Rectal smooth muscle tissue (tissue), 1 donor: ENCODE measurements around the gene KCP.

Experiments used
- H3K27ac ChIP-seq: one replicate; pipeline ENCODE4 v1.7.0; 2013; ENCODE audit warnings: low read depth, low read length, inconsistent platforms
- H3K27me3 ChIP-seq: one replicate; pipeline ENCODE4 v1.7.0; 2013; ENCODE audit warnings: low read length; ENCODE audit not compliant: control insufficient read depth, insufficient read depth
- H3K36me3 ChIP-seq: one replicate; pipeline ENCODE4 v1.7.0; 2013; ENCODE audit warnings: low read length; ENCODE audit not compliant: control insufficient read depth, insufficient read depth
- H3K4me1 ChIP-seq: one replicate; pipeline ENCODE4 v1.7.0; 2013; ENCODE audit warnings: low read length; ENCODE audit not compliant: control insufficient read depth, insufficient read depth
- H3K4me3 ChIP-seq: one replicate; pipeline ENCODE4 v1.7.0; 2013; ENCODE audit warnings: low read length
- H3K9ac ChIP-seq: one replicate; pipeline ENCODE4 v1.7.0; 2013; ENCODE audit warnings: low read length

Gene KCP

DNA sequence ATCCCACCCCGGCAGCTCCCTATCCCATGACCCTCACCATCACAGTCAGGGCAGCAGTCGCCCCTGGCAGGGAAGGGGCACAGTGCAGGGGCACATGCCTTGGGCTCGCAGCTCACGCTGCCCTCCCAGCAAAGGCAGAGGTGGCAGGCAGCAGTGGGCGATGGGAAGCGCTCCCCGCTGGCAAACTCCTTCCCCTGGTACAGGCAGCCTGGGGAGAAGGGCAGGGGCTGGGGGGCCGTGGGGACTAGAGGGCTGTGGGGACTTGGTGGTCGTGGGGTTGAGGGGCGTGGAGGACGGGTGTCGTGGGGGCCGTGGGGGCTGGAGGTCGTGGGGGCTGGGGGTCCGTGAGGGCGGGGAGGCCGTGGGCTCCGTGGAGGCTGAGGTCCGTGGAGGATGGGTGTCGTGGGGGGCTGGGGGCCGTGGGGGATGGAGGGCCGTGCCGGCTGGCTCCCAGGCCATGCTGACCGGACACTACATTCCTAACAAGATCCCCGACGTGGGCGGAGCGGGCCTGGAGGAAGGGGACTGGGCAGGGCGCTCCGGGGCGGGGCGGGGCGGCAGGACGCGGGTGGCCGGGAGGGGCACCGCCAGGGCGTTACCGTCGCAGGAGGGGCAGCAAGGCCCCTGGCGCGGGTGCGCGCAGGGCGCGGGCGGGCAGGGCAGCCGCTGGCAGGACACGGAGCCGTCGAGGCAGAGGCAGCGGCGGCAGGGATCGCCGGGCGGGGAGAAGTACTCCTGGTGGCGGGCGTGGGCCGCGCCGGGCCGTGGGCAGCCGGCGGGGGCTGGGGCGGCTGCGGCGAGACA lies 20.0 kb downstream of the KCP start:
- H3K36me3 ChIP-seq, result no peaks in the 10 kb centered on the region
- no peak overlapping the region for H3K4me3 ChIP-seq
- no peak overlapping the region for H3K9ac ChIP-seq
- H3K27ac ChIP-seq, result no peak overlapping the region
- peaks cover 16% of the 10 kb centered on the region for H3K27me3 ChIP-seq
- H3K4me1 ChIP-seq, result no peaks in the 10 kb centered on the region

DNA sequence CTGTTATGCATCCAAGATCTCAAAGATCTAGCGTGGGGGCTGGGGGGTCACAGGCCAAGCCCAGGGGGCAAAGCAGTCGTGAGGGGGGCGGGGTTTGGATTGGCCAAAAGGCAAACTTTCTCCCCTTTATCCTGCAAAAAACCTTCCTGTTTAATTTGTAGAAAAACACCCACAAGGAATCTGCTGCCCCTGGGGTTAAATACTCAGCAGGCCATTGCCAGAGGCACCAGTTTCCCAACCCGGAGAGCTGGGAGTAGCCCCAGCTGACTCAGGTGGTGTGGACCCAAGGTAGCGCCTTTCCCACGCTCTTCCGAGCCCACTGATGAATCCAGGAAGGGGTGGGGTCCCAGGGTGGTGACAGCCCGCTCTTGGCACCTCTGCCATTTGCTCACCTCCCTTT lies 21.4 kb downstream of the KCP start:
- H3K4me3 ChIP-seq, result no peak overlapping the region
- no peaks in the 10 kb centered on the region for H3K4me1 ChIP-seq
- peaks cover 16% of the 10 kb centered on the region for H3K27me3 ChIP-seq
- no peak overlapping the region for H3K27ac ChIP-seq
- no peaks in the 10 kb centered on the region for H3K36me3 ChIP-seq
- no peak overlapping the region for H3K9ac ChIP-seq

DNA sequence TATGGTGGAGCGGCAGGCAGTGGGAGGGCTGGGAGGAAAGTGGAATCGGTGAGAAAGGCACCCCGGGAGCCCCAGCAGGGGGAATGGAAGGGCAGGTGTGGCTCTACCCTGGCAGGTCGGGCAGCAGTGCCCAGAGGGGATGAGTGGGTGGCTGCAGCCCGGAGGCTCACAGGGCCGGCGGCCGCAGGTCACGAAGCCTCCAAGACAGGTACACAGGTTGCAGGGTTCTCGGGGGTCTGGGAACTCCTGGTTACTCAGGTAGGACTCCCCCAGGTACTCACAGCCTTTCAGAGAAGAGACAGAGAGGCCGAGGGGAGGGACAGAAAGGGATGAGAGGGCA lies 21.8 kb downstream of the KCP start:
- Histone ChIP-seq H3K4me1 (no peaks in the 10 kb centered on the region), H3K36me3 (no peaks in the 10 kb centered on the region), H3K4me3 (no peak overlapping the region), H3K27me3 (peaks cover 16% of the 10 kb centered on the region), H3K9ac (no peak overlapping the region), H3K27ac (no peak overlapping the region)

DNA sequence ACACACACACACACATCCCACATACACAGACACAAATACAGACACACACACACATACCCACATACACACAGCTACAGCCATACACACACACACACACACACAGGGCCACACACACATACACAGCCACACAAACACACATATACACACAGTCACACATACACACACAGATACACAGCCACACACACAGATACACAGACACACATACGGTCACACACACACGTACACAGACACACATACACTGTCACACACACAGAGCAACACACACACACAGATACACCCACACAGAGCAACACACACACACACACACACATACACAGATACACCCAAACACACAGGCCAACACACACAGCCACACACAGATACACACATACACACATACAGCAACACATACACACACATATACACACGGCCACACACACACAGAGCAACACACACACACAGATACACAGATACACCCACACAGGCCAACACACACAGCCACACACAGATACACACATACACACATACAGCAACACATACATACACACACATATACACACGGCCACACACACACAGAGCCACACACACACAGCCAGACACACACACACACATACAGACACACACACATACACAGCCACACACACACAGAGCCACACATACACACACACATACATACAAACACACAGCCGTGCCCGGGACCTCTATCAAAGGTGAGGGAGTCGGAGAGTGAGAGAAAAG lies 22.3 kb downstream of the KCP start:
- Histone ChIP-seq H3K27ac (no peak overlapping the region), H3K27me3 (peaks cover 16% of the 10 kb centered on the region), H3K4me1 (no peaks in the 10 kb centered on the region), H3K36me3 (no peaks in the 10 kb centered on the region), H3K9ac (no peak overlapping the region), H3K4me3 (no peak overlapping the region)

DNA sequence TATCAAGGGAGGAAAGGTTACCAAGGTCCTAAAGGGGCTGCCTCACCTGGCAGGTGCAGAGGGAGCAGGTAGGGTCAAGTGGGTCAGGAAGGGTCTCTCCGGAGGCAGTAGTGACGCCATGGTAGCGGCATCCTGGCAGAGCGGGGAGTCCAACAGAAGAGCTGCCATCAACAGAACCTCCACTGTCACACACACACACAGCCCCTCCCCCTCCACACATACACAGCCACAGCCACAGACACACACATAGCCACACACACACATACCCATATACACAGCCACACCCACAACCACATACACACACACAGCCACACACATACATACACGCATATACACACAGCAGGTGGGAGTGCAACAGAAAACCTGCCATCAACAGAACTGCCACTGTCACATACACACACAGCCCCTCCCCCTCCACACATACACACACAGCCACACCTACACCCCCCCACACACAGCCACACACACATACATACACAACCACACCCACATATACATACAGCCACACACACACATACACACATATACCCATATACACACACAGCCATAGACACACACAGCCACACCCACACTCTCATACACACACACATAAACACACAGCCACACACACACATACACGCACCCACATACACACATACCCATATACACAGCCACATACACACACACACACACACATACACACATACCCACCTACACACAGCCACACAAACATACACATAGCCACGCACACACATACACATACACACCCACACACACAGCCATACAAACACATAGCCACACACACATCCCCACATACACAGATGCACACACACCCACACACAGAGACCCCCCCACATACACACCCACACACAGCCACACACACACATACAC lies 23.1 kb downstream of the KCP start:
- Histone ChIP-seq H3K27ac (no peak overlapping the region), H3K4me3 (no peak overlapping the region), H3K9ac (no peak overlapping the region), H3K27me3 (peaks cover 16% of the 10 kb centered on the region), H3K4me1 (no peaks in the 10 kb centered on the region), H3K36me3 (no peaks in the 10 kb centered on the region)

DNA sequence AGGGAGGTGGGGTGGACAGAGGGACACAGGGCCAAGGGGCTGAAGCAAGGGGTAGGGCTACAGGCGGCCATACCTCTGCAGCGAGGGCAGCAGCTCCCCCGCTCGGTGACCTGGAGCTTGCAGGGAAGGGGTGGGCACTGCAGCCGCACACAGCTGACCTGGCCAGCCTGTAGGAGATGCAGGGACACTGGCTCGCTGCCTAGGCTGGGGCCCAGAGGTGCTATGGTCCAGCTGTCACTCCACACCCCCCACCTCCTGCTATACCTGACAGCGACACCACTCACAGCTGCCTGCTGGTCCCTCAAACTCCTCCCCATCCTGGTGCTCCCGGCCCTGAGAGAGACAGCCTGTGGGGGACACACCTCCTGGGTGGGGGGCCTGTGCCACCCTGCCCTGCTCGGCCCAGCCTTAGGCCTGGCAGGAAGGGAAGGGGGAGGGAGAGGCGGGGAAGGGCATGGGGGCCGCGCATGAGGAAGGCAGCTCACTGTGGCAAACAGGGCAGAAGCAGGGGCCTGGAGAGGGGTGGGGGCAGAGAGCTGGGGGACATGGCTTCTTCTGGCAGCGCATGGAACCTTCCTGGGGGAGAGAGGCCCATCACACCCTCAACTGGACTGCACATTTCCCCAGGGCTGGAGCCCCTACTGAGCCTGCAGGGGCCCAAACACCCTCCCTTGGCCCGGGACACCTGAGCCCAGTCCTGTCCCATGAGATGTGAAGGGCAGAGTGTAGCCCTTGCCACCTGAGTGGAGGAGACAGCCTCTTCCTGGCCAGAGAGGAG lies 23.9 kb downstream of the KCP start:
- Histone ChIP-seq H3K4me1 (no peaks in the 10 kb centered on the region), H3K36me3 (no peaks in the 10 kb centered on the region), H3K9ac (no peak overlapping the region), H3K27ac (no peak overlapping the region), H3K27me3 (peaks cover 13% of the 10 kb centered on the region), H3K4me3 (no peak overlapping the region)

DNA sequence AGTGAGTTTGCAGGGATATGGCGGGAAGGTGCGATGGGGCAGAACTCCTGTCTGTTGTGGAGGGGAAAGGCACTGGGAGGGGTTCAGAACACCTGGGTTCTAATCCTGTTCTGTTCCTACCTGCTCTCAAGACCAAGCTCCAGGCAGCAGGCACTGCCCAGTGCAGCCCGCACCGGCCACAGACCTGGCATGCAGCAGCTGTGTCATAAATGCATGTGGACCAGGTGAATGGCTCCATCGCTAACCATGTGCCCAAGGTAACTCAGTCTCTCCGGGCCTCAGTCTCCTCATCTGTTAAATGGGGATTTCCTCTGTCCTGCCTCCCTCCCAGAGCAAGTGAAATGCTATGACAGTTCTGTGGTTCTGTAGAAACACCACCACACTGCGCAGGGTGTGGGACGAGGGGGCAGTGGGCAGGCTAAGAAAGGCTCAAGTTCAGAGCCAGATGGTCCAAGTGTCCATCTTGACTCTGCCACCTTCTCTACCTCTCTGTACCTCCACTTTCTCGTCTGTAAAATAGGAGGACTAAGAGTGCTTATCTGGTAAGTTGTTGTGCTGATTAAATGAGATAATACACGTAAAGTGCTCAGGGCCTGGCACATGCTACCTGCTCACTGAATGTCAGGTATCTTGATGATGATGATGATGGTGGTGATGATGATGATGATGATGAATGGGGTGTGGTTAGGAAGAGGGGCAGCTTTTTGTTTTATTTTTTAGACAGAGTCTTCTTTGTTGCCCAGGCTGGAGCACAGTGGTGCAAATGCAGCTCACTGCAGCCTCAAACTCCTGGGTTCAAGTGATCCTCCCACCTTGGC lies 24.9 kb downstream of the KCP start:
- Histone ChIP-seq H3K27ac (no peak overlapping the region), H3K36me3 (no peaks in the 10 kb centered on the region), H3K4me3 (no peak overlapping the region), H3K27me3 (peaks cover 7% of the 10 kb centered on the region), H3K4me1 (no peaks in the 10 kb centered on the region), H3K9ac (no peak overlapping the region)

DNA sequence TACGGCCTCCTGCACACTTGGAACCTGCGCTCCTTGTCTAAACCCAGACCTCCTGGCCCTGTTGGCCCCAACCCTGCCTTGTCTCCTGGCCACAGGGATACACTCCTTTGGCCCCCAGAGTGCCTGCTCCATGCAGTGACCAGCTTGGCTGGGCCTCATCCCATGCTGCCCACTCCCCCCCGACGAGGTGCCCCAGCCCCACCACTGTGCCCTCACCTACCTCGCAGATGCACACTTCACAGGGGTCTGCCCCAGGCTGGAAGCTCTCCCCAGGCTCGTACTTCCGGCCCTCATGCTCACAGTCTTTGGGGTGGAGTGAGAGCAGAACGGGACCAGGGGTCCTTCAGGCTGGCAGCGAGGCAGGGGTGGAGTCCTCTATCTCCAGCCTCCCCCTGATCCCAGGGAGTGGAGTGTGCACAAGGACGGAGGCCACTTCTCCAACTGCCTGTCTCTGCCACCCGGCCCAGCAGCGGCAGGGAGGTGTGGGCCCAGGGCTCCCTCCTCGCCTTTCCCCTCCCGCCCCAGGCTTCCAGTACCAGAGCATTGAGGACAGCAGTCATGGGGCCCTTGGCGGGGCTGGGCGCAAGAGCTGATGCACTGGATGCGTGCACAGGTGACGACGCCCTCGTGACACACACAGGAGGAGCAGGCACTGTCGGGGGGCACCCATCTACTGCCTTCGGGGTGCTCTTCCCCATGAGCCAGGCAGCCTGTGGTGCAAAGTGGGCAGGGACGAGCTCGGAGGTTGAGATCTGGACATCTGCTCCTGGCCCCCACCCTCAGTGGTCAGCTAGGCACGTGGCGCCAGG lies 25.7 kb downstream of the KCP start:
- H3K9ac ChIP-seq, result no peak overlapping the region
- H3K36me3 ChIP-seq, result no peaks in the 10 kb centered on the region
- H3K27ac ChIP-seq, result no peak overlapping the region
- H3K27me3 ChIP-seq, result peaks cover 4% of the 10 kb centered on the region
- H3K4me1 ChIP-seq, result no peaks in the 10 kb centered on the region
- no peak overlapping the region for H3K4me3 ChIP-seq

DNA sequence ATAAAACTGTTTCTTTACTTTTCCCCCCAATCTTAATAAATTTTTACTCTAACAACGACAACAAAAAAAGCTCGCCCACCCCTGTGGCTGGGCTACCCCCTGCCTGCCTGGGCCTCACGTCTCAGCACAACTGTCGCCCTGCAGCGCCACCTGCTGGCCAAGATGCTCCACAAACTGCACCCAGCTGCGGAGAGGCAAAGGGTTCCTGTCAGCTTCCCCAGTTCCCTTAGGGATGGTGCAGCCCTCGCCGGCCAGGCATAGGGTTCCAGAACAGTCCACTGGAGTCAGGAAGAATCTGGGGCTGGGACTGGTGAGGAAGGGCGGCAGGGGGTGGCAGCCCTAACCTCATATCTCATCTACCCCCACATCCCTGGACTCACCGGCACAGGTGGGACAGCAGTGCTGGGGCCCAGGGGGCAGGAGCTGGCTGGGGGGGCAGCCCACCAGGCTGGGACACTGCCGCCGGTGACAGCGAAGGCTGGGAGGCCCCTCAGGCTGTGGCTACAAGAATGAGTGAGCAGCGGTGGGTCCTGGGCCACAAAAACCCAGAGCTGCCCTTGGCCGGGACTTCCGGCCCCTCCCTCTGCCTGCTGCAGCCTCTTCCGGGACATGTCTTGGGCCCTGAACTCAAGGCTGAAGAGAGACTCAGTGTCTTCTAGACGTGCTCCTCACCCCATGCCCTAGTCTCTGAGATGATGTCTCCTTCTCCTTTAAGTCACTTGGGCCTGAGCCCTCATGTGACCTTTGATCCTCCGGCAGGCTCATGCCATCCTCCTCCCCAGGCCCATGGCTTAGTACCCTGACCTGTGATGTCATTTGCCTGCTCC lies 26.7 kb downstream of the KCP start:
- Histone ChIP-seq H3K27me3 (peaks cover 4% of the 10 kb centered on the region), H3K36me3 (no peaks in the 10 kb centered on the region), H3K4me3 (no peak overlapping the region), H3K4me1 (no peaks in the 10 kb centered on the region), H3K27ac (no peak overlapping the region), H3K9ac (no peak overlapping the region)

DNA sequence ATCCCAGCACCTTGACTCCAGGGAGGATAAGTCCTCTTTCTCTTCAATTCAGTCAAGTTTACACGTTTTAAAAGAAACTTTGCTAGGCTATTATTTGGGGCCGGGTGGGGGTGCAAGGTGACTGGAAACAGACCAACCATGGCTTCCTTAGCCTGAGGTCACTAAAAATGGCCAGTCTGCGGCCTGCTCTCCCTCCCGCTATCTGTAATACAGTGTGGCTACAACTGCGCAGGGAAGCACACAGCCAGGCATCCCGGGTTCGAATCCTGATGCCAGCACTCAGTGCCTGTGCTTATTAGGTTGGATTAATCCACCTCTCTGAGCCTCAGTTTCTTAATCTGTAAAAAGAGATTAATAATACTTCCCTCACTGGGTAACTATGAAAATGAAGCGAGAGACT lies 28.4 kb downstream of the KCP start:
- Histone ChIP-seq H3K36me3 (no peaks in the 10 kb centered on the region), H3K4me1 (no peaks in the 10 kb centered on the region), H3K4me3 (no peak overlapping the region), H3K9ac (no peak overlapping the region), H3K27me3 (no peaks in the 10 kb centered on the region), H3K27ac (no peak overlapping the region)
